Tibial nerve (tissue), 4 donors: ENCODE data around the gene JARID2.

Experiments used
- CTCF ChIP-seq, 5 experiments: fragments of 200-600 bp in 3 of 5; fragments of 450-650 bp in 2 of 5; sonication (generic) in 3 of 5; IDR thresholded peaks; one replicate each; pipeline ENCODE4 v1.5.1; 2016 to 2019; ENCODE audit warnings: antibody characterized with exemption in 5 of 5, mild to moderate bottlenecking in 3 of 5, moderate library complexity in 2 of 5
- EP300 ChIP-seq, 2 donors: sonication (generic); formaldehyde crosslinking; IDR thresholded peaks; one replicate each; pipeline ENCODE4 v1.6.1; 2017; ENCODE audit warnings: antibody characterized with exemption in 2 of 2, mild to moderate bottlenecking in 1 of 2
- POLR2A ChIP-seq, 2 donors: fragments of 450-650 bp; IDR thresholded peaks; one replicate each; pipeline ENCODE4 v1.6.1; 2017; ENCODE audit warnings: antibody characterized with exemption in 2 of 2, mild to moderate bottlenecking in 2 of 2, moderate library complexity in 2 of 2

- TF ChIP-seq POLR2A (IDR thresholded peaks at IDR 0.05) (no peak), CTCF (IDR thresholded peaks at IDR 0.05) (no peak), EP300 (IDR thresholded peaks at IDR 0.05) (no peak)
These were observed 230.9 kb downstream of the JARID2 start for GRCh38 chr6:15476631-15477380.
